ENCODE measurements around the gene CHST11.
"Not testable (repeated sequence)": the region's sequence is repeated elsewhere in the genome, so short reads cannot be mapped to it uniquely, and the experiment has no call there.

Gene CHST11

GRCh38 chr12:104790296-104791125 lies 333.8 kb downstream of the CHST11 start:
- DNase-seq: no peak

- no peak for DNase-seq
These were observed 335.8 kb downstream of the CHST11 start for GRCh38 chr12:104792570-104792969.

DNA sequence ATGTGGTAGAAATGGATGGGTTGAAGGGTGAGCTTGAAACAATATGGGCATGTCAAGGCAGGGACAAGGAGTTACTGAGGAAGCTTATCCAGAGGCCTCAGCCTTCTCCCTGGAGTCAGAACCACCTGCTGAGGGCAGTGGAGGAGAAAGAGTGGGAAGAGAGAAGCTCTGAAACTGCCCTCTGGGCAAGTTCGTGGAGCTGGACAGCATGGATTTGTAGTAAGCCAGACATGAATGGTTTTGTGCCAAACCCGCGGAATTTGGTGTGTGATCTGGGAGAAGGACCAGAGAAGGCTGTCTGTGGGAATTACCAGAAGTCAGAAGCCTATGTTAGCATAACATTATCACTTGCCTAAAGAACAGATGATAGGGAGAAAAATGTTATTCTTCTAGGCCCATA lies 336.5 kb downstream of the CHST11 start:
- DNase-seq: no peak

- no peak for DNase-seq
These were observed 337.2 kb downstream of the CHST11 start for GRCh38 chr12:104793968-104794367.

DNA sequence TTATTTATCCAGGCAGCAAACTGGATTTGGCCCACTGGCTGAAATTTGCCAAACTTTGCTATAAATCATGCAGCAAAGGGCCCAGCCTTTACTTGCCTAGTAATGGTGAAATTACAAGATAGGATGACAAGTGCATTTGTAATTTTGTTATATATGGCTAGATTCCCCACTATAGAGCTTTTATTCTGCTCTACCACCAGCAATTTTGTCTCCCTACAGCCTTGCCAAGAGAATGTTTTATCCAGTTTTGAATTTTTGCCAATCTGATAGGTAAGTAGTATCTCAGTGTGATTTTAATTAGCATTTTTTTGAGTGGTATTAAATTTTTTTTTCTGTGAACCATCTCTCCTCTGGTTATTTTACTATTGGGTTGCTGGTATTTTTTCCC lies 339.7 kb downstream of the CHST11 start:
- no peak for DNase-seq

GRCh38 chr12:104799458-104799857 lies 342.7 kb downstream of the CHST11 start:
- DNase-seq: no peak

- no peak for DNase-seq
These were observed 344.3 kb downstream of the CHST11 start for GRCh38 chr12:104801005-104801404.

GRCh38 chr12:104801427-104801826 lies 344.7 kb downstream of the CHST11 start:
- no peak for DNase-seq

DNA sequence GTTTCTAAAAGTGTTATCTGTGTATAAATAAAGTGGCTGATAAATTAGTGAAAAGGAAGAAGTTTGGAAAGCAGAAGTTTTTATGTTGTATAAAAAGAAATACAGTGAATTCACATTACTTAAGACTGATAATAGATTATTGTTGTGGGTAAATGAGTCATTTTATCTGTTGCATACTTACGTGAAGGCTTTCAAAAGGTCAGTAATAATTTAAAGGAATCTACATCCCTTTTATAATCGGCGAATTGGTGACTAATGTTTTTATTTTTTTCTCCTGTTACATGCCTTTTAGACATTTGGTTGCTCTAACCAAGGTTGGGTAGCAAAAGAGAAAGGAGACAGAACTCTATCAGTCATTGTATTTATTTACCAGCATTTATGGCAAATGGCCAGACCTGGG lies 345.5 kb downstream of the CHST11 start:
- no peak for DNase-seq

GRCh38 chr12:104805186-104805585 lies 348.4 kb downstream of the CHST11 start:
- no peak for DNase-seq

GRCh38 chr12:104806194-104806593 lies 349.4 kb downstream of the CHST11 start:
- DNase-seq: not testable (repeated sequence)

GRCh38 chr12:104809251-104809650 lies 352.5 kb downstream of the CHST11 start:
- no peak for DNase-seq

- DNase-seq: no peak
These were observed 353.1 kb downstream of the CHST11 start for GRCh38 chr12:104809706-104810385.
